Measurements from ENCODE around the gene RNF217.

Gene RNF217

GRCh38 chr6:124956018-124956417 is 6.2 kb upstream of the RNF217 start:
- peak overlapping the region; percentile 87 for H3K14ac ChIP-seq (ENCODE audit: low read length)
- H3K23ac ChIP-seq (ENCODE audit: low read depth, low read length, poor library complexity) = no peak overlapping the region
- no peak overlapping the region for H2BK5ac ChIP-seq (ENCODE audit: low read length)
- H3K9ac ChIP-seq (ENCODE audit: low read depth, low read length, poor library complexity) = no peak overlapping the region
- H2AK5ac ChIP-seq (ENCODE audit: low read depth, low read length) = no peak overlapping the region
- H2BK120ac ChIP-seq (ENCODE audit: low read depth, low read length) = no peak overlapping the region
- no peak overlapping the region for H4K91ac ChIP-seq (ENCODE audit: low read depth, low read length, poor library complexity)
- no peaks in the 10 kb centered on the region for H3K36me3 ChIP-seq (replicated peaks in 1 of 2; ENCODE audit: control insufficient read depth in 2 of 2, insufficient read depth in 2 of 2, low read length in 2 of 2)
- no peaks in the 10 kb centered on the region for H3K79me1 ChIP-seq (ENCODE audit: low read depth, low read length)
- H4K8ac ChIP-seq (ENCODE audit: low read depth, low read length) = no peak overlapping the region
- H3K9me3 ChIP-seq (replicated peaks in 1 of 2; ENCODE audit: control insufficient read depth in 2 of 2, insufficient read depth in 1 of 2, low read depth in 1 of 2, low read length in 2 of 2) = no peaks in the 10 kb centered on the region
- DNase-seq (ENCODE audit: low spot score) = no peak
- H2AFZ ChIP-seq (ENCODE audit: low read length) = no peak overlapping the region
- H2BK15ac ChIP-seq (ENCODE audit: low read length) = no peak overlapping the region
- no peaks in the 10 kb centered on the region for H3K27me3 ChIP-seq (ENCODE audit: control insufficient read depth in 3 of 3, insufficient read depth in 3 of 3, low read depth in 1 of 3, low read length in 3 of 3)
- no peak overlapping the region for H3K4me3 ChIP-seq (ENCODE audit: low read length in 2 of 2)
- no peak overlapping the region for H3K4me2 ChIP-seq (ENCODE audit: insufficient read depth, low read length, poor library complexity, severe bottlenecking)
- no CpG with 5 or more reads among the region's 6 CpGs for WGBS, 2 donors (ENCODE audit: extremely low coverage in 2 of 2, insufficient read length in 2 of 2, insufficient replicate concordance in 1 of 2)
- no peak overlapping the region for H3K4ac ChIP-seq (ENCODE audit: low read length)
- no peak overlapping the region for H3K27ac ChIP-seq (replicated peaks; ENCODE audit: low read length)
- H2BK12ac ChIP-seq (ENCODE audit: low read length) = no peak overlapping the region
- peaks cover 0 to 6% of the 10 kb centered on the region in 2 donors for H3K4me1 ChIP-seq (ENCODE audit: control insufficient read depth in 2 of 2, insufficient read depth in 1 of 2, low read depth in 1 of 2, low read length in 2 of 2)
- no peak overlapping the region for H3K18ac ChIP-seq (ENCODE audit: low read length)

GRCh38 chr6:124958149-124958548 is 4.1 kb upstream of the RNF217 start:
- no peak overlapping the region for H2BK12ac ChIP-seq (ENCODE audit: low read length)
- no peak overlapping the region for H2BK15ac ChIP-seq (ENCODE audit: low read length)
- no peak overlapping the region for H3K27ac ChIP-seq (replicated peaks; ENCODE audit: low read length)
- H2BK120ac ChIP-seq (ENCODE audit: low read depth, low read length) = no peak overlapping the region
- H3K4me2 ChIP-seq (ENCODE audit: insufficient read depth, low read length, poor library complexity, severe bottlenecking) = no peak overlapping the region
- no peak overlapping the region for H3K14ac ChIP-seq (ENCODE audit: low read length)
- no peaks in the 10 kb centered on the region for H3K36me3 ChIP-seq (replicated peaks in 1 of 2; ENCODE audit: control insufficient read depth in 2 of 2, insufficient read depth in 2 of 2, low read length in 2 of 2)
- no peak overlapping the region for H4K8ac ChIP-seq (ENCODE audit: low read depth, low read length)
- no peak overlapping the region for H2BK5ac ChIP-seq (ENCODE audit: low read length)
- H3K18ac ChIP-seq (ENCODE audit: low read length) = no peak overlapping the region
- H3K4me1 ChIP-seq (ENCODE audit: control insufficient read depth in 2 of 2, insufficient read depth in 1 of 2, low read depth in 1 of 2, low read length in 2 of 2) = peaks cover 0 to 6% of the 10 kb centered on the region in 2 donors
- no peaks in the 10 kb centered on the region for H3K79me1 ChIP-seq (ENCODE audit: low read depth, low read length)
- H2AFZ ChIP-seq (ENCODE audit: low read length) = no peak overlapping the region
- DNase-seq (ENCODE audit: low spot score) = no peak
- H2AK5ac ChIP-seq (ENCODE audit: low read depth, low read length) = no peak overlapping the region
- H3K27me3 ChIP-seq (ENCODE audit: control insufficient read depth in 3 of 3, insufficient read depth in 3 of 3, low read depth in 1 of 3, low read length in 3 of 3) = no peaks in the 10 kb centered on the region
- no peak overlapping the region for H4K91ac ChIP-seq (ENCODE audit: low read depth, low read length, poor library complexity)
- H3K4me3 ChIP-seq (ENCODE audit: low read length in 2 of 2) = no peak overlapping the region
- H3K9ac ChIP-seq (ENCODE audit: low read depth, low read length, poor library complexity) = no peak overlapping the region
- H3K23ac ChIP-seq (ENCODE audit: low read depth, low read length, poor library complexity) = no peak overlapping the region
- no peak overlapping the region for H3K4ac ChIP-seq (ENCODE audit: low read length)
- no peaks in the 10 kb centered on the region for H3K9me3 ChIP-seq (replicated peaks in 1 of 2; ENCODE audit: control insufficient read depth in 2 of 2, insufficient read depth in 1 of 2, low read depth in 1 of 2, low read length in 2 of 2)

- WGBS, 2 donors (ENCODE audit: extremely low coverage in 2 of 2, insufficient read length in 2 of 2, insufficient replicate concordance in 1 of 2) = no CpG with 5 or more reads among the region's 1 CpG
- H3K23ac ChIP-seq (ENCODE audit: low read depth, low read length, poor library complexity) = no peak overlapping the region
- H3K27me3 ChIP-seq (ENCODE audit: control insufficient read depth in 3 of 3, insufficient read depth in 3 of 3, low read depth in 1 of 3, low read length in 3 of 3) = no peaks in the 10 kb centered on the region
- H3K18ac ChIP-seq (ENCODE audit: low read length) = no peak overlapping the region
- H4K91ac ChIP-seq (ENCODE audit: low read depth, low read length, poor library complexity) = no peak overlapping the region
- H3K27ac ChIP-seq (replicated peaks; ENCODE audit: low read length) = no peak overlapping the region
- H3K4me1 ChIP-seq (ENCODE audit: control insufficient read depth in 2 of 2, insufficient read depth in 1 of 2, low read depth in 1 of 2, low read length in 2 of 2) = peaks cover 0 to 12% of the 10 kb centered on the region in 2 donors
- H3K36me3 ChIP-seq (replicated peaks in 1 of 2; ENCODE audit: control insufficient read depth in 2 of 2, insufficient read depth in 2 of 2, low read length in 2 of 2) = no peaks in the 10 kb centered on the region
- no peak overlapping the region for H2AK5ac ChIP-seq (ENCODE audit: low read depth, low read length)
- no peak overlapping the region for H3K4me3 ChIP-seq (ENCODE audit: low read length in 2 of 2)
- no peaks in the 10 kb centered on the region for H3K79me1 ChIP-seq (ENCODE audit: low read depth, low read length)
- no peak overlapping the region for H3K4ac ChIP-seq (ENCODE audit: low read length)
- H3K9ac ChIP-seq (ENCODE audit: low read depth, low read length, poor library complexity) = no peak overlapping the region
- H2BK5ac ChIP-seq (ENCODE audit: low read length) = no peak overlapping the region
- H2BK12ac ChIP-seq (ENCODE audit: low read length) = no peak overlapping the region
- no peak overlapping the region for H2AFZ ChIP-seq (ENCODE audit: low read length)
- H3K9me3 ChIP-seq (replicated peaks in 1 of 2; ENCODE audit: control insufficient read depth in 2 of 2, insufficient read depth in 1 of 2, low read depth in 1 of 2, low read length in 2 of 2) = no peaks in the 10 kb centered on the region
- DNase-seq (ENCODE audit: low spot score) = no peak
- H4K8ac ChIP-seq (ENCODE audit: low read depth, low read length) = no peak overlapping the region
- no peak overlapping the region for H3K4me2 ChIP-seq (ENCODE audit: insufficient read depth, low read length, poor library complexity, severe bottlenecking)
- H3K14ac ChIP-seq (ENCODE audit: low read length) = no peak overlapping the region
- no peak overlapping the region for H2BK120ac ChIP-seq (ENCODE audit: low read depth, low read length)
- no peak overlapping the region for H2BK15ac ChIP-seq (ENCODE audit: low read length)
Observed at GRCh38 chr6:124958759-124959354, 3.4 kb upstream of the RNF217 start.

GRCh38 chr6:124960757-124961463 is 1.3 kb upstream of the RNF217 start:
- Histone ChIP-seq H3K27ac (replicated peaks; ENCODE audit: low read length) (no peak overlapping the region), H3K4me1 (ENCODE audit: control insufficient read depth in 2 of 2, insufficient read depth in 1 of 2, low read depth in 1 of 2, low read length in 2 of 2) (peaks cover 6 to 20% of the 10 kb centered on the region in 2 donors), H3K9me3 (replicated peaks in 1 of 2; ENCODE audit: control insufficient read depth in 2 of 2, insufficient read depth in 1 of 2, low read depth in 1 of 2, low read length in 2 of 2) (no peaks in the 10 kb centered on the region), H4K91ac (ENCODE audit: low read depth, low read length, poor library complexity) (no peak overlapping the region), H3K14ac (ENCODE audit: low read length) (no peak overlapping the region), H2BK5ac (ENCODE audit: low read length) (no peak overlapping the region), H4K8ac (ENCODE audit: low read depth, low read length) (no peak overlapping the region), H3K4ac (ENCODE audit: low read length) (no peak overlapping the region), H3K18ac (ENCODE audit: low read length) (no peak overlapping the region), H3K36me3 (replicated peaks in 1 of 2; ENCODE audit: control insufficient read depth in 2 of 2, insufficient read depth in 2 of 2, low read length in 2 of 2) (no peaks in the 10 kb centered on the region), H2BK12ac (ENCODE audit: low read length) (no peak overlapping the region), H2BK15ac (ENCODE audit: low read length) (no peak overlapping the region), H3K23ac (ENCODE audit: low read depth, low read length, poor library complexity) (no peak overlapping the region), H3K27me3 (ENCODE audit: control insufficient read depth in 3 of 3, insufficient read depth in 3 of 3, low read depth in 1 of 3, low read length in 3 of 3) (no peaks in the 10 kb centered on the region), H2AK5ac (ENCODE audit: low read depth, low read length) (no peak overlapping the region), H2AFZ (ENCODE audit: low read length) (peak overlapping the region; percentile 97), H3K79me1 (ENCODE audit: low read depth, low read length) (no peaks in the 10 kb centered on the region), H2BK120ac (ENCODE audit: low read depth, low read length) (no peak overlapping the region), H3K4me2 (ENCODE audit: insufficient read depth, low read length, poor library complexity, severe bottlenecking) (no peak overlapping the region), H3K4me3 (ENCODE audit: low read length in 2 of 2) (peak overlapping the region in 1 of 2 donors; percentile 76), H3K9ac (ENCODE audit: low read depth, low read length, poor library complexity) (no peak overlapping the region)
- WGBS, 2 donors (ENCODE audit: extremely low coverage in 2 of 2, insufficient read length in 2 of 2, insufficient replicate concordance in 1 of 2) = no CpG with 5 or more reads among the region's 4 CpGs
- no peak for DNase-seq (ENCODE audit: low spot score)

Data from neuronal stem cell (in vitro differentiated cells).